Measurements from ENCODE around the gene INSYN1. TPM values are rescaled to one million over a fixed set of nuclear protein-coding genes. Genes with fewer than 3 reads are reported as not detected.

The INSYN1 gene
- polyA plus RNA-seq, 1 donor from 2014 or later, result 21.3 TPM

- no peak overlapping the region for H3K4me2 ChIP-seq (ENCODE audit: low read length)
- no peaks in the 10 kb centered on the region for H3K9me3 ChIP-seq (ENCODE audit: low read length)
- H3K9ac ChIP-seq (ENCODE audit: low read length), result no peak overlapping the region
- TF ChIP-seq RAD21 (conservative IDR thresholded peaks at IDR 0.05), result no peak
- TF ChIP-seq CTCF (IDR thresholded peaks at IDR 0.05; ENCODE audit: poor library complexity, severe bottlenecking), result no peak
- TF ChIP-seq REST (IDR thresholded peaks at IDR 0.05; ENCODE audit: borderline replicate concordance), result no peak
- TF ChIP-seq EP300 (conservative IDR thresholded peaks at IDR 0.05; ENCODE audit: poor library complexity, severe bottlenecking), result no peak
- TF ChIP-seq TAF1 (IDR thresholded peaks at IDR 0.05; ENCODE audit: low read depth), result no peak
- TF ChIP-seq SMC3 (conservative IDR thresholded peaks at IDR 0.05; ENCODE audit: poor library complexity), result no peak
- no peak for TF ChIP-seq MXI1 (conservative IDR thresholded peaks at IDR 0.05; ENCODE audit: poor library complexity, severe bottlenecking)
- no peak for TF ChIP-seq EZH2 (IDR thresholded peaks at IDR 0.05; ENCODE audit: borderline replicate concordance, insufficient read depth, low read length, poor library complexity, severe bottlenecking)
- no peak for TF ChIP-seq POLR2AphosphoS5 (IDR thresholded peaks at IDR 0.05)
- no peaks in the 10 kb centered on the region for H3K79me2 ChIP-seq (replicated peaks; ENCODE audit: insufficient read depth, low read length)
- no peak overlapping the region for H3K4me3 ChIP-seq (ENCODE audit: low read length)
- no peaks in the 10 kb centered on the region for H3K27me3 ChIP-seq (ENCODE audit: insufficient read depth, low read depth, low read length)
- H3K9me2 ChIP-seq (ENCODE audit: insufficient read depth, low read length), result no peaks in the 10 kb centered on the region
- H3K36me3 ChIP-seq (ENCODE audit: insufficient read depth, low read length), result peaks cover 4% of the 10 kb centered on the region
- H3K27ac ChIP-seq (ENCODE audit: low read length), result no peak overlapping the region
- no peaks in the 10 kb centered on the region for H3F3A ChIP-seq (ENCODE audit: insufficient read depth, low read length, poor library complexity, severe bottlenecking)
- no peaks in the 10 kb centered on the region for H4K20me1 ChIP-seq (ENCODE audit: insufficient read depth)
- no peak overlapping the region for H2AFZ ChIP-seq (ENCODE audit: low read depth, low read length)
Observed at GRCh38 chr15:73711526-73711925, 41.6 kb downstream of the INSYN1 start.

- Histone ChIP-seq H3K9me2 (ENCODE audit: insufficient read depth, low read length) (no peaks in the 10 kb centered on the region), H3K4me3 (ENCODE audit: low read length) (no peak overlapping the region), H3K27me3 (ENCODE audit: insufficient read depth, low read depth, low read length) (no peaks in the 10 kb centered on the region), H3F3A (ENCODE audit: insufficient read depth, low read length, poor library complexity, severe bottlenecking) (no peaks in the 10 kb centered on the region), H3K79me2 (replicated peaks; ENCODE audit: insufficient read depth, low read length) (no peaks in the 10 kb centered on the region), H3K36me3 (ENCODE audit: insufficient read depth, low read length) (peaks cover 4% of the 10 kb centered on the region), H2AFZ (ENCODE audit: low read depth, low read length) (no peak overlapping the region), H3K9ac (ENCODE audit: low read length) (no peak overlapping the region), H3K9me3 (ENCODE audit: low read length) (no peaks in the 10 kb centered on the region), H4K20me1 (ENCODE audit: insufficient read depth) (no peaks in the 10 kb centered on the region), H3K27ac (ENCODE audit: low read length) (no peak overlapping the region), H3K4me2 (ENCODE audit: low read length) (no peak overlapping the region)
- no peak for TF ChIP-seq RAD21 (conservative IDR thresholded peaks at IDR 0.05)
- TF ChIP-seq REST (IDR thresholded peaks at IDR 0.05; ENCODE audit: borderline replicate concordance), result no peak
- TF ChIP-seq MXI1 (conservative IDR thresholded peaks at IDR 0.05; ENCODE audit: poor library complexity, severe bottlenecking), result no peak
- TF ChIP-seq TAF1 (IDR thresholded peaks at IDR 0.05; ENCODE audit: low read depth), result no peak
Observed at GRCh38 chr15:73710321-73710720, 42.8 kb downstream of the INSYN1 start.

Measured in neural cell (in vitro differentiated cells).